Left colon (tissue), 2 donors: ENCODE results near the gene RASA4. TPM values are rescaled to one million over a fixed set of nuclear protein-coding genes. Genes with fewer than 3 reads are reported as not detected.
"Not testable (repeated sequence)": the region's sequence is repeated elsewhere in the genome, so short reads cannot be mapped to it uniquely, and the experiment has no call there.

Experiments
- ATAC-seq: fragments of 200-7000 bp; cut with Tn5 transposase; one replicate; pipeline ENCODE4 v1.9.1; 2020; ENCODE audit warnings: mild to moderate bottlenecking, moderate library complexity
- DNase-seq, 2 donors: peaks; one replicate each; pipeline ENCODE4 v3.0.0-alpha.2; 2020
- intact Hi-C, 2 donors: fragments of 100-400 bp; cut with DNase I in 1 of 2; cut with micrococcal nuclease in 1 of 2; formaldehyde crosslinking; loops; one replicate each; pipeline versions ENCODE4 v1.11.2 to v1.14.0; 2022; cut with DNase I, micrococcal nuclease
- total RNA-seq, 2 donors: library from RNA; stranded (reverse); fragmentation: NEBNext Ultra II Directional; extraction: Animal tissue kit (Norgen Biotek cat#: 25700); gene quantifications; one replicate each; pipeline ENCODE4 v1.2.1, GENCODE V29; 2021
- donor health status: DM: no; HTN: no; CAD: no.
- donor health status: DM: yes; HTN: yes; CAD: no.

RASA4 gene
- total RNA-seq, 2 donors from 2014 or later, result 16.7 to 31.9 TPM

GRCh38 chr7:102572261-102573239, 44.0 kb downstream of the RASA4 start, which contains the start of gene POLR2J3:
Gene POLR2J3 (minus strand): TSS chr7:102572583. CDS start chr7:102572521, 62 bp downstream.
- ATAC-seq (peak; percentile 90), DNase-seq (peak; percentile 93 to 95)
- intact Hi-C loops, result not testable (repeated sequence)

DNA sequence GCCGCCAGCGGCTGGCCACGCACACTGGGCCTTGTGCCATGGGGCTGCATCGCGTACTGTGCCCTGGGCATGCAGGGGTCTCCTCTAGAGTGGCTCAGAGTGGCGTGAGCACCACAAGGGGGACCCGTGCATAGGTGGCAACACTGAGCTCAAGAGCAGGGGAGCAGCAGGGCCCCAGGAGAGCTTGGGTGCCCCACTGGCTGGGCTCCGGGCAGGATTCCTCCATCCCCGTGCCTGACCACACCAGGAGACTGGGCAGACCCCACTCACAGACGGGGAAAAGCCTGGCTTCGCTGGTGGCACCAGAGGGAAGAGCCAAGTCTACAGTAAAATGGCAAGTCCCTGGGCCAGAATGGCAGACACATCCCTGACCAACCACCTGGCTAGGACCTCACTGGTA, 47.9 kb downstream of the RASA4 start:
- ATAC-seq, intact Hi-C loops, DNase-seq: not testable (repeated sequence)

- peak; percentile 28 for ATAC-seq
- intact Hi-C loops, DNase-seq: not testable (repeated sequence)
Observed at GRCh38 chr7:102550808-102551422, 65.6 kb downstream of the RASA4 start, which contains the start of gene SPDYE2. Gene SPDYE2 (plus strand): TSS chr7:102551226. CDS start chr7:102553256, 2,030 bp downstream.

DNA sequence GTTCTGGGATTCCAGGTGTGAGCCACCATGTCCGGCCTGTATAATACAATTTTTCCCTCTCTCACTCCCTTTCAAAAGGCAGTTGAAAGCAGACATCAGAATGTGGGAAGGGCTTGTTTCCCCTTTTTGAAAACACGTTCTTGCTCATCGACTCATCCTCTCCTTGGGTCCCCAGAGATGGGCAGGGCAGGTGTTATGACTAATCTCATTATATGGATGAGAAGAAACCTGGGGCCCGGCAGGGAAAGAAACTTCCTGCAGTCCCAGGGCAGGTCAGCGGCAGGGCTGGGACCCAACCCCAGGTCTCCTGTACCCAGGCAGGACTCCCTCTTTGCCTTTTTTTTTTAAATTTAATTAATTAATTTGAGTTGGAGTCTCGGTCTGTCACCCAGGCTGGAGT, 70.2 kb downstream of the RASA4 start:
- DNase-seq, intact Hi-C loops, ATAC-seq: not testable (repeated sequence)

DNA sequence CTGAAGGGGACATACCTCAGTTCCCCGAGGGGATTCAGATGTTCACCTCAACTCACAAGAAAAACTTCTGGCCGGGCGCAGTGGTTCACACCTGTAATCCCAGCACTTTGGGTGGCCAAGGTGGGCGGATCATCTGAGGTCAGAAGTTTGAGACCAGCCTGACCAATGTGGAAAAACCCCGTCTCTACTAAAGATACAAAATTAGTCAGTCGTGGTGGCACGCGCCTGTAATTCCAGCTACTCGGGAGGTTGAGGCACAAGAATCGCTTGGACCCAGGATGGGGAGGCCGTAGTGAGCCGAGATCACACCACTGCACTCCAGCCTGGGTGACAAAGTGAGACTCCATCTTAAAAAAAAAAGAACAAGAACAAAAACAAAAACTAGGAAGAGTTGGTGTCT, 71.3 kb downstream of the RASA4 start:
- intact Hi-C loops, ATAC-seq, DNase-seq: not testable (repeated sequence)

DNA sequence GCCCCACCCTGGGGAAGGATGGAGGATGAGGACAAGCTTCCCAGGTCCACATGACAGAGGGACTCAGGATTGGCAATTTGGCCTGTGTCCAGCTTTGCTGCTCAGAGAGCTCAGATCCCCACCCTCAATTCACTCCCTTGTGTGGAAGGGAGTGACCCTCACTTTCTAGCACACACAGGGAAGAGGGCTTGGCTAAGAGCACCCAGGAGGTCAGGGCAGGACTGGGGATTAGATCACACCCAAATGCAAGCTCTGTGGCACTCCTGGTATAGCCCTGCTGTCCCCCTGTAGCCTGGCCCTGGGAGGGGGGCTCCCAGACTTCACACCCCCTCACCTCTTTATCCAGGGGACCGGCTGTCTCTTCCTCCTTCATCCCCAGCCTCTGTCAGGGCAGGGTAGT, 72.2 kb downstream of the RASA4 start:
- ATAC-seq, result peak; percentile 37

DNA sequence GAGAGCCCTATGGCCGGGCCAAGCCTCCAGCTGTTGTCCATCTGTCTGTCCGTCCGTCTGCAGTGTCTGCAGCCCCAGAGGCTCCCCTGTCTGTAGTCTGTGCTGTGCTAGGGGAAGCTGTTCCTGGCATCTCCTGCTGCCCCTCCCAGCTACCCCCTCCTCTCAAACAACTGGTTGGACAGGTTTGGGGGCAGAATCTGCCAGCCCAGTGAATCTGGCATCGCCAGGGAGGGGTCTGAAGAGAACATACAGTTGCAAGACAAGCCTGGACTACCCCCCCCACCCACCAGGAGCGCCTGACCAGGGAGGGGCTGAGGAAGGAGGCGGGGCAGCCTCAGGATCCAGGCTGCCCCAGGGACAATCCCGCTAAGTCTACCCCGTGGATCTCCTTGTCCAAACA, 73.0 kb downstream of the RASA4 start, which contains the start of gene UPK3BL2:
UPK3BL2 (minus strand) TSS at position 101 of the 400 bp plus-strand sequence; CDS start at position 41, 60 bp downstream.
- intact Hi-C loops, DNase-seq: not testable (repeated sequence)
- peak; percentile 6 for ATAC-seq

More for the DNA sequence above, 72.2 kb downstream of the RASA4 start:
- intact Hi-C loops, DNase-seq: not testable (repeated sequence)

DNA sequence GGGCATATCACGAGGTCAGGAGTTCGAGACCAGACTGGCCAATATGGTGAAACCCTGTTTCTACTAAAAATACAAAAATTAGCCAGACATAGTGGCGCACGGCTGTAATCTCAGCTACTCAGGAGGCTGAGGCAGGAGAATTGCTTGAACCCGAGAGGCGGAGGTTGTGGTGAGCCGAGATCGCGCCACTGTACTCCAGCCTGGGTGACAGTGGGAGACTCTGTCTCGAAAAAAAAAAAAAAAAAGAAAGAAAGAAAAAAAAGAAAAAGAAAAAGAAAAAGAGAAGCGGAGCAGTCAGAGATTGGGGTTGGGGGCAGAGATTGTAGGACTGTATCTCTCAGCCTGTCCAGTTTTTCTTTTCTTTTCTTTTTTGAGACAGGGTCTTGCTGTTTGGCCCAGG, 73.8 kb downstream of the RASA4 start:
- intact Hi-C loops, ATAC-seq, DNase-seq: not testable (repeated sequence)

GRCh38 chr7:102542083-102542482, 74.5 kb downstream of the RASA4 start:
- not testable (repeated sequence) for ATAC-seq

DNA sequence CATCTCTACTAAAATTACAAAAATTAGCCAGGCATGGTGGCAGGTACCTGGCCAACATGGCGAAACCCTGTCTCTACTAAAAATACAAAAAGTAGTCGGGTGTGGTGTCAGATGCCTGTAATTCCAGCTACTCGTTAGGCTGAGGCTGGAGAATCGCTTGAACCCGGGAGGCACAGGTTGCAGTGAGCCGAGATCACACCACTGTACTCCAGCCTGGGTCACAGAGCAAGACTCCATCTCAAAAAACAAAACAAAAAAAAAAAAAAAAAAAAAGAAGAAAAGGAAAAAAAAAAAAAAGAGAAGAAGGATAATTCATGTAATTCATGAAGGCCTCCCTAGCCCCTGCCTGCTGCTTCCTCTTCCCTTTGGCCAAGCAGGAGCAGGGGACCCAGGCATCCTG, 76.0 kb downstream of the RASA4 start:
- DNase-seq, ATAC-seq, intact Hi-C loops: not testable (repeated sequence)

More at GRCh38 chr7:102542083-102542482, 74.5 kb downstream of the RASA4 start:
- intact Hi-C loops, DNase-seq: not testable (repeated sequence)

DNA sequence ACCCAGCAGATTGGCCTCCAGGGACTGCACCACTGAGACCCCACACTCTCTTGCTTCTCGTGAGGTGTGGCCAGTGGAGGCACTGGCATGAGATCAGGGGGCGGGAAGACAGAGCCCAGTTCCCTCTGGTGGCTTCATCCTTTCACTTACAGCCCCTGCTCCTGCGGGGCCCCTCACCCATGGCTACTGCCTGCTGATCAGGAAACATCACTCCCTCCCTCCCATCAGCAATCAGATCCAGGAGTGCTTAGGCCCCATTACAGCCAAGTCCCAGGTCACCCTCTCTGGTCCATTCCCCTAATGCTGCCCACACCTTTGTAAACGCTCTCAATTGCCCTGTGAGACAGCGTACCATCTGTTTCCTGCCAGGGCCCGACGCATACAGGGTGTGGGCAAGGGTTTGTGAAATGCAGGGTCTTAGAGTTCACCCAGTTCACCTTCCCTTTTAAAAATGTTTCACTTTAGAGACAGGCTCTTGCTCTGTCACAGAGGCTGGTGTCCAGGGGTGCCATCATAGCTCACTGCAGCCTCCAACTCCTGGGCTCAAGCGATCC, 81.4 kb downstream of the RASA4 start:
- ATAC-seq, result peak; percentile 65
- DNase-seq, intact Hi-C loops: not testable (repeated sequence)

DNA sequence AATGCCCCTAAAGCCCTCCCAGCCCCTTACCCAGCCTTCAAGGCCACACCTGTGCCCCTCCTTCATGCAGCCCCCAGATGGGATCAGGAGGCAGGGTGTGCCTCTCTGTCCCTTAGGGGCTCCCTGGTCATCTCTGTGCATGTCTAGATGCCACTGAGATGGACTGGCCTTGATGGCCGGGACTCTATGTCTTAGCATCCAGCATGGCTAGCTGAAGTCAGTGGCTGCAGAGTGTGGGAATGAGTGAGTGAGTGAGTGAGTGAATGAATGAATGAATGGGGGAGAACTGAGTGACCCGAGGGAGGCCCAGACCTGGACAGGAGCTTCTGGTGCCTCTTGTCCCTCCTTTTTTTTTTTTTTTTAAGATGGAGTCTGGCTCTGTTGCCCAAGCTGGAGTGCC, 84.4 kb downstream of the RASA4 start:
- DNase-seq, intact Hi-C loops: not testable (repeated sequence)
- peak; percentile 3 for ATAC-seq

DNA sequence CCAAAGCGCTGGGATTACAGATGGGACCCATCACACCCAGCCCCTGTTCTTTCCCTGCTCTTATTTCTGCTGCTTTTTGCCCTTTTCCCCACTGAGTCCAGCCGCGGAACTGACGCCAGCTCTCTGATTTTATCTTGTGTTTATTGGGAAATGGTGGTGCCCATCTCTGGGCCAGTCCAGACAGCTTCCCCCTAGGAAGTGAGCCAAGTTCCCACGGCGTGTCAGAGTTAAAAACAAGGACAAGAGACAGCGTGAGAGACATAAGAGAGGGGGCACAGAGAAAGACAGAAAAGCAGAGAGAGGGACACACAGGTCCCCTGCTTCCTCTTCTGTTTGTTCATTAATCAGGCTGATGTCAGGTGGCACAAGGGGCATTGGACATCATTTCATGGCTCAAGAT, 85.0 kb downstream of the RASA4 start:
- intact Hi-C loops, DNase-seq, ATAC-seq: not testable (repeated sequence)

DNA sequence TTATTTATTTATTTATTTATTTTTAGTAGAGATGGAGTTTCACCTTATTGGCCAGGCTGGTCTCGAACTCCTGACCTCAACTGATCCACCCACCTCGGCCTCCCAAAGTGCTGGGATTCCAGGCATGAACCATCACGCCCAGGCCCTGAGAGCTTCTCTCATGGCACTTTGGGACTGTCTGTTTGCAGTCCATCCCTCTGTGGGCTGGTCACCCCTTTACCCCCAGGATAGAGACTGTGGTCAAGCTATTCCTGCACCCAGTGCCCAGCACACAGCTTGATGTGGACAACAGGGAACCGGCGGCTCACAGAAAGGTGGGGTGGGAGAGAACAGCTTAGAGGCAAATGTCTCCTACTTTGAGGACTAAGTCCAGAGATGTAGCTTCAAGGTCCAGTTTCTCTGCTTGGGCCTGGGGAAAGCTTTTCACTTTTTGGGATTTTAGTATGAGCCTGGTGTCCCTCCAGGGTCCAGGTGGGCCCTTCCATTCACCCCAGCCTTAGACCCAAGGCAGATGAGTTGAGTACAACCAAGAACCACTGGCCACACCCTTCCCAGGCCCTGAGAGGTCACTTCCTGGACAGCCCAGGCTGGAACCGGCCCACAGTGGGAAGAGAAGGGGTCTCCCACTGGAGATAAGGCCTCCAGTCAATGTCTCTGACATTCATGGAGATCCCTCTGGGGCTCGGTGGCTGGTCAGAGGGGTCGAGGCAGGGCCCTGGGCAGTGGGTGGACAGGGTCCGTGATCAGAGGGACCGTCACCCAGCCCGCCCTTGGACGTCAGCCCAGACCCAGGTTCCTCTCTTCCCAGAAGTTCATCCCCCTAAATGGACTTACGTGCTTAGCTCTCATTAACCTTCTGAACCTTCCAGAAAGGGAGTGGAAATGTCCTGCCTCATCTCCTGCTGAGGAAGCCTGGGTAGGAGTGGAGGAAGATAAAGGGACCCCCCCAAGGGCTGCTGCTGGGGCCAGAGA, 88.4 kb downstream of the RASA4 start:
- peak; percentile 8 for ATAC-seq
- DNase-seq, intact Hi-C loops: not testable (repeated sequence)

DNA sequence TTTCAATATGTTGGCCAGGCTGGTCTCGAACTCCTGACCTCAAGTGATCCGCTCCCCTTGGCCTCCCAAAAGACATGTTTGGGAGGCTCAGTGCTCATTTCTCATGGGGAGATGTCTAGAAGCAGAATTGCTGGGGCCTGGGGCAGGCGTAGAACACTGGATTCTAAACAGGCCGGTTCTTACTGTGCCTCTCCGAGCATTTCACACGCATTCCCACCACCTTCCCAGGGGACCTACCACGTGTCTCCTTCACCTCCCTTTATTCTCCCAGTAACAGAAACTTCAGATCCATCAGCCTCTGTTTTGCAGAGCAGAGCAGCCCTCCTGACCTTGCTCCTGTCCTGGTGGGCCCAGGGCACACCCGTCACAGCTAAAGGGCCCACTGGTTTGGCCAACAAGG, 89.4 kb downstream of the RASA4 start:
- ATAC-seq, intact Hi-C loops, DNase-seq: not testable (repeated sequence)

DNA sequence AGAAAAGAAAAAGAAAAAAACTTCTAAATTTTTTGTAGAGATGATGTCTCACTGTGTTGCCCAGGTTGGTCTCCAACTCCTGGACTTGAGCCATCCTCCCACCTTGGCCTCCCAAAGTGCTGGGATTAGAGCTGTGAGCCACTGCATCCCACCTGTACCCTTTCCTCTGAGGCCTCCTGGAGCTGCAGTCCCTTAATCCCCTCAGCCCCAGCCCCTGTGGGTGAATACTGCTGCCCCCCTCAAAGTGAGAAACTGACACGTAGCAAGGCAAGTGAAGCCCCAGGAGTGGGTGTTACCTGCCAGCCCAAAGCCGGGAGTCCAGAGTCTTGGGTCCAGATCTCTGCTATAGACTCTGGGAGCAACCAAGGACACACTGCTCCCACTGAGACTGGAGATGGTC, 91.8 kb downstream of the RASA4 start:
- DNase-seq, intact Hi-C loops: not testable (repeated sequence)
- peak; percentile 12 for ATAC-seq
